Stomach smooth muscle (tissue), 2 donors: ENCODE measurements around the gene TPM1.

Experiments used
- H3K27ac ChIP-seq: one replicate; pipeline ENCODE4 v1.7.0; 2013; ENCODE audit warnings: mild to moderate bottlenecking, low read length, inconsistent platforms
- H3K27me3 ChIP-seq, 2 donors: one replicate each; pipeline ENCODE4 v1.7.0; 2013; ENCODE audit warnings: low read length in 2 of 2; ENCODE audit not compliant: insufficient read depth in 2 of 2, control insufficient read depth in 1 of 2
- H3K36me3 ChIP-seq, 2 donors: one replicate each; pipeline ENCODE4 v1.7.0; 2013; ENCODE audit warnings: low read length in 2 of 2; ENCODE audit not compliant: control insufficient read depth in 2 of 2, insufficient read depth in 2 of 2
- H3K4me1 ChIP-seq: one replicate; pipeline ENCODE4 v1.7.0; 2013; ENCODE audit warnings: low read length; ENCODE audit not compliant: control insufficient read depth, insufficient read depth
- H3K4me3 ChIP-seq, 2 donors: one replicate each; pipeline ENCODE4 v1.7.0; 2013; ENCODE audit warnings: low read length in 2 of 2
- H3K9ac ChIP-seq, 2 donors: one replicate each; pipeline ENCODE4 v1.7.0; 2013; ENCODE audit warnings: low read length in 2 of 2, mild to moderate bottlenecking in 1 of 2
- H3K9me3 ChIP-seq, 2 donors: one replicate each; pipeline ENCODE4 v1.7.0; 2013; ENCODE audit warnings: low read length in 2 of 2; ENCODE audit not compliant: control insufficient read depth in 2 of 2
- donor health status: healthy.
- donor health status: Pancreatic carcinoma.

The TPM1 gene

DNA sequence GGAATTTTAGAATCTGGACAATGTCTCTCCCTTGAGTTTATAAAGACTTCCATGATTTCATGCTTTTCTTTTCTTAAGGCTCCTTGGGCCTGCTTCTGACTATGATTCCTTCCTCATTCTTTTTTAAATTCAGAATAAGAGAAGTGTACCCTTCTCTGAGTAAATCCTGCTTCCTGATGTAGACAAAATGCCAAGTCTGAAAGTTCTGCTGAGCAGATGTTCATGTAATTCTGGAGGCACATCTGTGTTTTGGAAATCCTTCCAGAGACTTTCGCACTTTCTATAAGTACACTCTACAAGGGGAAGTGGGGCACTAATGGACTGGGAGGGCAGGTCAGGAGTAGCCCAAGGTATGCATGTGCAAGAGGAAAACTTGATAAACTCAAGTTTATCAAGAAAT lies 24.8 kb downstream of the TPM1 start:
- no peak overlapping the region for H3K4me3 ChIP-seq
- no peak overlapping the region for H3K9ac ChIP-seq
- no peaks in the 10 kb centered on the region for H3K27me3 ChIP-seq
- peak overlapping the region; percentile 67 for H3K27ac ChIP-seq
- H3K4me1 ChIP-seq = peaks cover 32% of the 10 kb centered on the region
- H3K36me3 ChIP-seq = peaks cover 65 to 83% of the 10 kb centered on the region in 2 donors
- no peaks in the 10 kb centered on the region for H3K9me3 ChIP-seq

GRCh38 chr15:63067976-63068743 lies 25.6 kb downstream of the TPM1 start:
- H3K4me1 ChIP-seq = peaks cover 41% of the 10 kb centered on the region
- H3K9me3 ChIP-seq = no peaks in the 10 kb centered on the region
- peaks cover 56 to 75% of the 10 kb centered on the region in 2 donors for H3K36me3 ChIP-seq
- H3K27me3 ChIP-seq = no peaks in the 10 kb centered on the region
- H3K9ac ChIP-seq = no peak overlapping the region
- H3K4me3 ChIP-seq = no peak overlapping the region
- peak overlapping the region; percentile 67 for H3K27ac ChIP-seq

DNA sequence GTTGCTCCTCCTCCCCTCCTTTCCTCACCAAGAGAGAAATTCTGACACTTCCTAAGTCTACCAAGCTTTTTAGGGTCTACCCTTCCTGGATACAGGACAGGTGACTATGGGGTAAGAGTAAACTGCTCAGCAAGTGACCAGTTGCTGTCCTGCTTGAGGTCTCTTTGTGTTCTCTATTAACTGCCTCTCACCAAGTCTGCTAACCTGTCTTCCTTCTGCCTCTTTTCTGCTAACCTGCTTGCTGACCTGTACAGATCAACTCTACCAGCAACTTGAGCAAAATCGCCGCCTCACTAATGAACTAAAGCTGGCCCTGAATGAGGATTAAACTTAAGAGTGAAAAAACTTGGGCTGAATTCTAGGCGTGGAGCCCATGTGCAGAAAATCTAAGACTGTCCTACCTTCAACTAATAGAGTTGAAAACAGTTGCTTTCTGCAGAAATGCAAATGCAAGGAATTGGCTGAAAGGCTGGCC lies 27.1 kb downstream of the TPM1 start:
- H3K36me3 ChIP-seq = peaks cover 43 to 63% of the 10 kb centered on the region in 2 donors
- peak overlapping the region; percentile 67 for H3K27ac ChIP-seq
- H3K4me1 ChIP-seq = peaks cover 39% of the 10 kb centered on the region
- H3K9ac ChIP-seq = no peak overlapping the region
- H3K9me3 ChIP-seq = no peaks in the 10 kb centered on the region
- H3K4me3 ChIP-seq = no peak overlapping the region
- no peaks in the 10 kb centered on the region for H3K27me3 ChIP-seq

DNA sequence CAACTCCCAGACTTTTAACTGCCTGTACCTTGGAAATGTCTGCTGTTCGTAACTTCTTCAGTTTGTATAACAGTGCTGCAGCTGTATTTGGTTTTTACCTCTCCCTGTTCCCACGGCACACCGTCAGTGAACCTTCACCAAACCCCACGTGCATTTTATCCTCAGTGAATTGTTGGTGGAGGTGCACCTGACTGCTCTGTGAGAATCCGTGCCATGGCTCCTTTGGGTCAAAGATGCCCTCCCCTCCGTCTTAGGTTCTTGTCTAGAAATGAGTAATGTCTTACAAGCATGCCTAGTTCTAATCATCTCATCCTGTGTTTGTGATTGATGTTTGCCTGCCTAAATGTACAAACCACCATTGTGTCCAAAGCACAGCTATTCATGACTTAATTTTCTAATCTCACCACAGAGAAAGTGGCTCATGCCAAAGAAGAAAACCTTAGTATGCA lies 28.2 kb downstream of the TPM1 start:
- Histone ChIP-seq H3K27me3 (no peaks in the 10 kb centered on the region), H3K36me3 (peaks cover 35 to 54% of the 10 kb centered on the region in 2 donors), H3K4me1 (peaks cover 38% of the 10 kb centered on the region), H3K9me3 (no peaks in the 10 kb centered on the region), H3K27ac (peak overlapping the region; percentile 46), H3K4me3 (no peak overlapping the region), H3K9ac (no peak overlapping the region)

- peaks cover 43% of the 10 kb centered on the region for H3K4me1 ChIP-seq
- H3K27ac ChIP-seq = peak overlapping the region; percentile 46
Measured at GRCh38 chr15:63071288-63071909, 28.9 kb downstream of the TPM1 start.

GRCh38 chr15:63072023-63072650 lies 29.6 kb downstream of the TPM1 start:
- no peaks in the 10 kb centered on the region for H3K9me3 ChIP-seq
- H3K4me1 ChIP-seq = peaks cover 51% of the 10 kb centered on the region
- peak overlapping the region; percentile 89 for H3K27ac ChIP-seq
- no peaks in the 10 kb centered on the region for H3K27me3 ChIP-seq
- peaks cover 33 to 44% of the 10 kb centered on the region in 2 donors for H3K36me3 ChIP-seq
- H3K9ac ChIP-seq = no peak overlapping the region
- H3K4me3 ChIP-seq = no peak overlapping the region

More at GRCh38 chr15:63071288-63071909, 28.9 kb downstream of the TPM1 start:
- Histone ChIP-seq H3K4me3 (no peak overlapping the region), H3K27me3 (no peaks in the 10 kb centered on the region), H3K9me3 (no peaks in the 10 kb centered on the region), H3K36me3 (peaks cover 33 to 47% of the 10 kb centered on the region in 2 donors), H3K9ac (no peak overlapping the region)

DNA sequence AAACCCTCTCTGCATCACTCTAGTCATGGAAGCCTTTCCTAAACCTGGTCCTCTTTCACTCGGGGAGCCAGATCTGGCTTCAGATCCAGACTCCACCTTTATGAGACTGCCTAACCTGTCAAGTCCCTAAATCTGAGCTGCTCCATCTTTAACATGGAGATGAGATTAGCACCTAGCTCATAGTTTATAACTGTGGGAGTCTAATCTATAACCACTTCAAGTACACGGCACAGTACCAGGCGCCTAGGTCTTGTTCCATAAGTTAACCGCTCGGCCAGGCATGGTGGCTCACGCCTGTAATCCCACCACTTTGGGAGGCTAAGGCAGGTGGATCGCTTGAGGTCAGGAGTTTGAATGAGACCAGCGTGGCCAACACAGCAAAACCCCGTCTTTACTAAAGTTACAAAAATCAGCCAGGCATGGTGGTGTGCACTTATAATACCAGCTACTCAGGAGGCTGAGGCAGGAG lies 30.3 kb downstream of the TPM1 start:
- Histone ChIP-seq H3K4me1 (peaks cover 46% of the 10 kb centered on the region), H3K9ac (no peak overlapping the region), H3K27me3 (no peaks in the 10 kb centered on the region), H3K36me3 (peaks cover 27 to 37% of the 10 kb centered on the region in 2 donors), H3K4me3 (no peak overlapping the region), H3K9me3 (no peaks in the 10 kb centered on the region), H3K27ac (peak overlapping the region; percentile 89)

GRCh38 chr15:63073497-63074172 lies 31.1 kb downstream of the TPM1 start:
- Histone ChIP-seq H3K27me3 (no peaks in the 10 kb centered on the region), H3K27ac (peak overlapping the region; percentile 89), H3K9ac (no peak overlapping the region), H3K36me3 (peaks cover 19 to 29% of the 10 kb centered on the region in 2 donors), H3K4me1 (peaks cover 44% of the 10 kb centered on the region), H3K9me3 (no peaks in the 10 kb centered on the region), H3K4me3 (peak overlapping the region in 1 of 2 donors; percentile 4)

DNA sequence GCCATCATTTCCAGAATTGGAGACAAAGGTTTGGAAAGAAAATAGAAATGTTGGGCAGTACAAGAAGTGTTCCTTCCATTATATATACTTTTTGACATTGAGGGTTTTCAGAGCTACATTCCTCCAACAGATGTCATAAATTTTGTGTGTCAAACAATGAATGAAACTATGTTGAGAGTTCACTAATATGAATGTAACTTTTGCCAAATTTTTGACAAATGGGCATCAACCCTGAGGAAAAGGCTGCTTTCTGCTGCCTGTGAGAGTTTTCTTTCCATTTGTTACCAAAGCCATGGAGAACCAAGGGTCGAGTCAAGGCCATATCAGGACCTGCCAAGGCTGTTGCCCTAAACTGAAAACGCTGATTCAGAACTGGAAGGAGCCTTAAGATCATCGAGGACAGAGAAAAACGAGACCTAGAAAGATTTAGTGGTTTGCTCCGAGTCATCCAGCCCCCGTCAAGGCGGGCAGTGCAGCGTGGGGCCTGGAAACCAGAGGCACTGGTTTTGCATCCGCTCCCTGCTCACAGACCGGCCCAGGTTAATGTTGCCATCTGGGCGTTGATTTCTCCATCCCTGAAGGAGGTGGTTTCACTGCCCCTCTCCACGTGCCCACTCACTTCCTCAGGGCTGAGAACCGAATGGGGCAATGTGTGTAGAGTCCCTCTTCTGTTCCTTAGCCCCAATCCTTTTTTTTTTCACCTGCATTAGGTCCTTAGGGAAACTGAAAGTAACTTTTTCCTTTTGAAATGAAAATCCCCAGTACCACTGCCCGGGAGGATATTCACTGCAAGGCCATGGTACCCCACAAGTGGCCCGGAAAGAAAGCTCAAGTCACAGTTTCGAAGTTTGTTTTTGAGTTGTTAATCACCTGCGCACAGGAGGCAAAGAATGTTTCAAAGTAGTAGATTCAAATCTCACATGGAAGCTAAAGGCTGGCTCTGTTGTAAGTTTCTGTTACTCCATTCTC lies 32.8 kb downstream of the TPM1 start:
- H3K9ac ChIP-seq = peak overlapping the region; percentile 1 to 59
- peaks cover 53% of the 10 kb centered on the region for H3K4me1 ChIP-seq
- H3K9me3 ChIP-seq = no peaks in the 10 kb centered on the region
- peak overlapping the region; percentile 89 for H3K27ac ChIP-seq
- H3K4me3 ChIP-seq = peak overlapping the region; percentile 54 to 68
- peaks cover 11 to 17% of the 10 kb centered on the region in 2 donors for H3K36me3 ChIP-seq
- H3K27me3 ChIP-seq = no peaks in the 10 kb centered on the region
